ENCODE data around the gene AFAP1. TPM values are rescaled to one million over a fixed set of nuclear protein-coding genes. Genes with fewer than 3 reads are reported as not detected.

AFAP1 gene
- polyA plus RNA-seq, 1 donor (not counting 4 experiments of a cell fraction or from before 2014, with no cell fraction given) = 7.6 TPM

GRCh38 chr4:7874838-7875237, 64.8 kb downstream of the AFAP1 start:
- Histone ChIP-seq H3K4me1 (ENCODE audit: control insufficient read depth, extremely low read depth, insufficient read depth, low read length) (peaks cover 9% of the 10 kb centered on the region), H3K27me3 (ENCODE audit: control insufficient read depth, extremely low read depth, insufficient read depth, low read length) (no peaks in the 10 kb centered on the region), H3K9ac (ENCODE audit: control insufficient read depth, extremely low read depth, insufficient read depth, low read length) (no peak overlapping the region), H3K27ac (ENCODE audit: control insufficient read depth, insufficient read depth, low read length) (no peak overlapping the region), H4K20me1 (ENCODE audit: control insufficient read depth, extremely low read depth, insufficient read depth, low read length) (peaks cover 5% of the 10 kb centered on the region), H2AFZ (ENCODE audit: control insufficient read depth, low read length) (no peak overlapping the region), H3K36me3 (ENCODE audit: control insufficient read depth in 2 of 2, extremely low read depth in 1 of 2, insufficient read depth in 2 of 2, low read length in 2 of 2) (peaks cover 8% of the 10 kb centered on the region in 2 experiments), H3K4me2 (ENCODE audit: control insufficient read depth, extremely low read depth, insufficient read depth, low read depth, low read length) (no peak overlapping the region), H3K4me3 (ENCODE audit: control insufficient read depth in 2 of 3, extremely low read depth in 1 of 3, insufficient read depth in 2 of 3, low read depth in 1 of 3, low read length in 3 of 3) (no peak overlapping the region), H3K79me2 (ENCODE audit: control insufficient read depth, insufficient read depth, low read length) (peaks cover 56% of the 10 kb centered on the region), H3K9me3 (ENCODE audit: control insufficient read depth, low read depth, low read length) (no peaks in the 10 kb centered on the region), H3K9me1 (ENCODE audit: control insufficient read depth, extremely low read depth, insufficient read depth, low read length) (peaks cover 2% of the 10 kb centered on the region)
- DNase-seq (ENCODE audit: low read depth, low spot score) (no peak), FAIRE-seq (no peak)
- dilution Hi-C loops (cut with MboI; ENCODE audit: extremely low pct_ligation_motif_present, low sequenced_read_pairs) = no loop called here
- no peak for TF ChIP-seq CTCF (optimal IDR thresholded peaks at IDR 0.05 in 1 of 3, IDR thresholded peaks at IDR 0.05 in 1 of 3, conservative IDR thresholded peaks at IDR 0.05 in 1 of 3; ENCODE audit: extremely low read depth in 1 of 3, insufficient read depth in 2 of 3, low read length in 3 of 3)

GRCh38 chr4:7873881-7874280, 65.8 kb downstream of the AFAP1 start:
- no peaks in the 10 kb centered on the region for H3K9me3 ChIP-seq (ENCODE audit: control insufficient read depth, low read depth, low read length)
- DNase-seq (ENCODE audit: low read depth, low spot score) (no peak), FAIRE-seq (no peak)
- H3K79me2 ChIP-seq (ENCODE audit: control insufficient read depth, insufficient read depth, low read length) = peaks cover 47% of the 10 kb centered on the region
- no peak overlapping the region for H3K4me3 ChIP-seq (ENCODE audit: control insufficient read depth in 2 of 3, extremely low read depth in 1 of 3, insufficient read depth in 2 of 3, low read depth in 1 of 3, low read length in 3 of 3)
- no peak for TF ChIP-seq EZH2 (IDR thresholded peaks at IDR 0.05; ENCODE audit: low read length)
- no peak for TF ChIP-seq CTCF (optimal IDR thresholded peaks at IDR 0.05 in 1 of 3, IDR thresholded peaks at IDR 0.05 in 1 of 3, conservative IDR thresholded peaks at IDR 0.05 in 1 of 3; ENCODE audit: extremely low read depth in 1 of 3, insufficient read depth in 2 of 3, low read length in 3 of 3)
- dilution Hi-C loops (cut with MboI; ENCODE audit: extremely low pct_ligation_motif_present, low sequenced_read_pairs) = no loop called here
- H3K4me1 ChIP-seq (ENCODE audit: control insufficient read depth, extremely low read depth, insufficient read depth, low read length) = peaks cover 9% of the 10 kb centered on the region
- H3K9me1 ChIP-seq (ENCODE audit: control insufficient read depth, extremely low read depth, insufficient read depth, low read length) = peaks cover 2% of the 10 kb centered on the region
- no peak overlapping the region for H3K4me2 ChIP-seq (ENCODE audit: control insufficient read depth, extremely low read depth, insufficient read depth, low read depth, low read length)
- no peaks in the 10 kb centered on the region for H3K27me3 ChIP-seq (ENCODE audit: control insufficient read depth, extremely low read depth, insufficient read depth, low read length)
- H2AFZ ChIP-seq (ENCODE audit: control insufficient read depth, low read length) = no peak overlapping the region
- peaks cover 5% of the 10 kb centered on the region for H4K20me1 ChIP-seq (ENCODE audit: control insufficient read depth, extremely low read depth, insufficient read depth, low read length)
- H3K36me3 ChIP-seq (ENCODE audit: control insufficient read depth in 2 of 2, extremely low read depth in 1 of 2, insufficient read depth in 2 of 2, low read length in 2 of 2) = peaks cover 8 to 11% of the 10 kb centered on the region in 2 experiments
- H3K9ac ChIP-seq (ENCODE audit: control insufficient read depth, extremely low read depth, insufficient read depth, low read length) = no peak overlapping the region
- no peak overlapping the region for H3K27ac ChIP-seq (ENCODE audit: control insufficient read depth, insufficient read depth, low read length)
